GM12872 (cell line): ENCODE data around the gene CORO2A.

Source experiments
- CTCF ChIP-seq: IDR thresholded peaks from 3 replicates; pipeline ENCODE4 v1.5.1; 2011; ENCODE audit warnings: low read depth, mild to moderate bottlenecking, low read length, moderate library complexity; ENCODE audit not compliant: insufficient read depth

CORO2A gene

GRCh38 chr9:98211260-98211659 is 18.8 kb upstream of the CORO2A start:
- no peak for TF ChIP-seq CTCF

- no peak for TF ChIP-seq CTCF
Observed at GRCh38 chr9:98210435-98210834, 18.0 kb upstream of the CORO2A start.

GRCh38 chr9:98209530-98209929 is 17.1 kb upstream of the CORO2A start:
- no peak for TF ChIP-seq CTCF

GRCh38 chr9:98208635-98209034 is 16.2 kb upstream of the CORO2A start:
- no peak for TF ChIP-seq CTCF

GRCh38 chr9:98207606-98208005 is 15.2 kb upstream of the CORO2A start:
- TF ChIP-seq CTCF, result 0 out of 3 replicates have a peak, but pooled peaks have one; percentile 20

GRCh38 chr9:98206754-98207153 is 14.3 kb upstream of the CORO2A start:
- no peak for TF ChIP-seq CTCF

GRCh38 chr9:98204692-98205091 is 12.3 kb upstream of the CORO2A start:
- TF ChIP-seq CTCF, result no peak

GRCh38 chr9:98203153-98203552 is 10.7 kb upstream of the CORO2A start:
- no peak for TF ChIP-seq CTCF
